GM19455 (cell line): Measurements from ENCODE around the gene SCRN1.
A peak's percentile ranks its signal among the peaks of the same experiment; 100 is the strongest.
"Not testable (repeated sequence)": the region's sequence is repeated elsewhere in the genome, so short reads cannot be mapped to it uniquely, and the experiment has no call there.

Source experiments
- ATAC-seq: cut with Tn5 transposase; IDR thresholded peaks from one replicate; pipeline ENCODE4 v1.9.1; 2021; ENCODE audit not compliant: unreplicated experiment

SCRN1 gene

DNA sequence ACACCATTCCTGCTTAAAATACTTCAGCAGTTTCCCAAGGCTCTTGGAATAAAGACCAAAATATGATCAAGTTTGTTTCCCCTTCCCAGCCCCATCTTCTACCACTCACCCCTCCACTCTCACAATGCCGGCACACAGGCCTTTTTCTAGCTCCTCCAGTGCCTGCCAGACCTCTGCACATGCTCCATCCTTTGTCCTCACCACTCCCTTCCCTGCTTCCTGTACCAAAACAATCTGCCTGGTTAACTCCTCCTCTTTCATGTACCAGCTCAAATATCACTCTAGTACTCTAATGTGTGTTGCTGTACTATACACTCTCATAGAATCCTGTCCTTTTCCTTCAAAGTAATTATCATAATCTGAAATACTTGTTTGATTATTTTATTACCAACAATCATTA, 19.4 kb downstream of the SCRN1 start:
- ATAC-seq, result no peak

DNA sequence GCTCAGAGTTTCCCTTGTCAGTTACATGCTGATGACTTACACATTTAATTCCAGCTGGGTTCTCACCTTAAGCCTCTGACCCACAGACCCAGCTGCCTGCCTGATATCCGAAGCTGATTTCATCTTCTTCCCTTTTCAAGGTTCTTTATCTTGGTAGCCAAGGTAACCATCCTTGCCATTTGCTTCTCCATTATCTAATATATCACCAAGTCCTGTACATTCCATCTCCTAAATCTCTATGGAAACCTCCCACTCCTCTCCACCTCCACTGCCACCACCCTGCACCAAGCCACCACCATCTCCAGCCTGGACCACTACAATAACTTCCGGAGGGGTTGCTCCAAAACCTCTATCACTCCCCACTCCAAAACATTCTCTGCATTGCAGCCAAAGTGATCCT, 19.9 kb downstream of the SCRN1 start:
- ATAC-seq, result no peak

DNA sequence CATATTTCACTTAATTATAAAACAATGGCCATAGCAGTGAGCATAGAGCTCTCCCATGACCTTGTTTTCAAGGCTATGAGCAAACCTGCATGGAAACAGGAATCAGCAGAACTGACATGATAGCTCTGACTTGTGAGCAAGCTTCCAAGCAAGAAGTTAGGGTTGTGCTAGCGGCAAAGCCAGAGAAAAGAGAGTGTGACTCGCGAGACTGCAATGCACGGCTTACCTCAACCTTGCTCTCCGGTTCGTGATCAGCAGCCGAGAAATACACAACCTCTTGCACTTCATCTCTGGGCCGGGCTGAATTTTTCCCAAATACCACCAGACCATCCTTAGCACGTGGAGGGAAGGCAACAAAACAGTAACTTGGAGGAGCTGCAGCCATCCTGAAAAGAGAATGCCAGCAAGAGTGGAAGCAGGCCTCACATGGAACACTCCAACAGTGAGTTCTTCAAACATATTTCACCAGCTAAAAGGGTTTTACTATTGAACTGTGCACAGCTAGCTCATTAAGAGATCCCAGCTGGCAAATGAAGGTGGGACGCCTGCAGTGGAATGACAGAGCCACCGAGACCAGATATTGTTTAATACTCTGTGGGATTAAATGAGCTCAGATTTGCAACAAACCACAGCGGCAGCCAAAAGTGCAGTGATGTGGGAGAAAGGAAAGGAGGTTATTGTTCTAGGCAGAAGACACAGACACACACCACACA, 20.8 kb downstream of the SCRN1 start:
- no peak for ATAC-seq

DNA sequence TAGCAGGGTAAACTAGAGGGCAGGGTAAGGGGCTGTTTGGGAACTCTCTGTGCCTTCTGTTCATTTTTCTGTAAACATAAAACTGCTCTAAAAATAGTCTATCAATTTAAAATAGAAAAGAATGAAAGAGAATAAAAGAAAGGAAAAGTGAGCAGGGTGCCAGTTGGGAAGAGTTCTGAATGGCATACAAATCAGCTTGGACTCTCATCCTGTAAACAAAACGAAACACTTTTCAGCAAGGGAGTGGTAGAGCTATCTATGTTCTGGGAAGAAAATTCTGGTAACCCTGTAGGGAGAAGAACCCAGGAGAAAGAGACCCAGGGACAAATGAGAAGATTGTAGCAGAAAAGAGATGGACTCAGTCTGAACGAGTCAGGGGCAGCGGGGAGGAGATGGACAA, 24.6 kb downstream of the SCRN1 start:
- no peak for ATAC-seq

DNA sequence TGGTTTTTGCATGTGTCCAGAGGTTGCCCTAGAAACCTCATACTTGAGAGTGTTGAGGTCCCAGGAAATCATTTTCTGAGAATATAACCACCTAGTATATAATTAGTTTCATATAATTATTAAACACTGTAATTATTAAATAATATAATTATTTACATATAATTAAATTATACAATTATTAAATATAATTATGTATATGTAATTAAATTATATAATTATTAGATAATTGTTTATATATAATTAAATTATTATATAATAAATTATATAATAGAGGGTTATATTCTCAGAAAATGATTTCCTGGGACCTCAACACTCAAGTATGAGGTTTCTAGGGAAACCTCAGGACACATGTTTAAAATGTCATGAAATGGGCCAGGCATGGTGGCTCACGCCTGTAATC, 27.6 kb downstream of the SCRN1 start:
- ATAC-seq, result no peak

DNA sequence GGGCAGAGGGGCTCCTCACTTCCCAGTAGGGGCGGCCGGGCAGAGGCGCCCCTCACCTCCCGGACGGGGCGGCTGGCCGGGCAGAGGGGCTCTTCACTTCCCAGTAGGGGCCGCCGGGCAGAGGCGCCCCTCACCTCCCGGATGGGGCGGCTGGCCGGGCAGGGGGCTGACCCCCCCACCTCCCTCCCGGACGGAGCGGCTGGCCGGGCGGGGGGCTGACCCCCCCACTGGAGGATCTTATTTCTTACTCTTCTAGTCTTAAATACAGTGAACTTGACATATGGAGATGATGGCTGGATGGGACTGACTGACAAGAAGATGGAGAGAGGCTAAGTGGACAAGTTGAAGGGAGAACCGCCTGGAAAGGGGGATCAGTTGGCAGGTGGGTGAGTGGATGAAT, 28.0 kb downstream of the SCRN1 start:
- not testable (repeated sequence) for ATAC-seq

DNA sequence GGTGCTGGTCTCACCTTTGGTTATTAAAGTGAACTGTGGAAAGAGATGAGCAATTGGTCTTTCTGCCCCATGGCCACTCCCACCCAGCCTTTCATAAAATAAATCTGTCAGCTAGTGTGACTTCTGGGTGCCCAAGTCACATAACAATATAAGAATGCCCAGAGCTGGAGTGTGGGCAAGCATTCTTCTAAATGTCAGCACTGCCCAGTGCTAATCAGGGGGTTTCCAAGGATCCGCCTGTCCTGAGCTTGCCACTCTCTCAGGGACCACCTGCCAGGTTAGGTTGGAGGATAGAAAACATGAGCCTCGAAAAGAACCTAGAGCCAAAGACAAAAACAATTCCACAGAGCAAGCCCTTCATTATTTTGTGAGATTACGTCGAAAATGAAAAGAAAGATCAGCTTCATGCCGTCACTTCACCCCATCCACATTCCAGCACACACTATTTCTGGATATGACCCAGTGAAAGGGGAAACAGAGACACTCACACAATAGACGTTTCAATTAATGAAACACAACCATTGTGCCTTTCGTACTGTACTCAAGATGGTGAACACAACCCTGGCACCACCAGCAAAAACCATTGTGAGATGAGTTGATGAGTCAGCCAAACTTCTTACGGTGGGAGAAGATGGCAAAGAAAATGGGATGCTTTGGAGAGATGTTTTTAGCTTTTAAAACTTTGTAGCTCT, 30.8 kb downstream of the SCRN1 start:
- ATAC-seq, result no peak

DNA sequence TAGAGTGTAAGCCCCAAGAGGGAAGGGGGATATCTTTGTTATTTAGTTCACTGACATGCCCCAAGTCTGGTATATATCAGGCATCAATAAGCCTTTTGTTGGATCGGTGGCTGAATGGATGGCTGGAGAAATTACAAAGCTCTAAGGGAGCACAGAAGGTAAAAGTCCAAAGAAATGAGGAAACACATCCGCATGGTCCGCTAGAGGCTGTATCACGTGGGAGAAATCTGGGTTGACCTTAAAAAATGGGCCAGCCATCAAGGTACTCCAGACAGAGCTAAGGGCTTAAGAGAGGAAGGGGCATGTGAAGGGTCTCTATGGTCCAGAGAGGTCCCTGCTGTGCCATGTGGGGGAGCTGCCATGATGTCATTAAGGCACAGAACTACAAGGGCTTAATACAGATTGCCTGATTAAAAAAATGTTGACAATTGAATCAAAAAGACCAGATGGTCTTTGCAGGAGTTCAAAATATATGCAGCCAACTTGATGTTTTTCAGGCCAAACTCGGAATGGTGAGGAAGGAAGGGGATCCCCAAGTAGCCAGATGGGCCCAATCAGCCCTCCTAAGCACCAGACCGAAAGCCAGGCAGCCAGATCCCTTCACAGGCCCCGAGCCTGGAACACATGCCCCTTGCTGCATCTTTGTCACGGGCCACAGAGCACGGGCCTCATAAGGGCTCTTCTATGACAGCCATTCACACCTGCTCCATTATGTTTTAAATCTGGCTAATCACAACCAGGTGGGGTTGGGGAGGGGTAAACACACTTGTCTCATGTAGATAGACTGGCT, 31.9 kb downstream of the SCRN1 start:
- ATAC-seq, result no peak

DNA sequence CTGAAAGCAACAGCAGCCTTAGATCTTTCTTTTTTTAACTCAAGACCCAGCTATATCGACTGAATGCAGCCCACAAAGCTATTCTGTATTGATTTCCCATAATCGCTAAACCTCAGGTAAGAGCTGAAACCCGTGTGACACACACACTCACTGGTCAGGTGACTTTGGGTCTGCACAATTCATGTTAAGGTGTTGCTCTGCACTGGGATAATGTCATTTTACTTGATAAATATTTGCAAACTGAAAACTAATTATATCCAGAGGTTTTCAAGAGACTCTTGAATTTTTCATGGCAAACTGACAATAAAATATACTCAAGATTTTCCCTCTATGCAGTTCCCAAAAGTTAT, 33.1 kb downstream of the SCRN1 start:
- peak; percentile 13 for ATAC-seq

DNA sequence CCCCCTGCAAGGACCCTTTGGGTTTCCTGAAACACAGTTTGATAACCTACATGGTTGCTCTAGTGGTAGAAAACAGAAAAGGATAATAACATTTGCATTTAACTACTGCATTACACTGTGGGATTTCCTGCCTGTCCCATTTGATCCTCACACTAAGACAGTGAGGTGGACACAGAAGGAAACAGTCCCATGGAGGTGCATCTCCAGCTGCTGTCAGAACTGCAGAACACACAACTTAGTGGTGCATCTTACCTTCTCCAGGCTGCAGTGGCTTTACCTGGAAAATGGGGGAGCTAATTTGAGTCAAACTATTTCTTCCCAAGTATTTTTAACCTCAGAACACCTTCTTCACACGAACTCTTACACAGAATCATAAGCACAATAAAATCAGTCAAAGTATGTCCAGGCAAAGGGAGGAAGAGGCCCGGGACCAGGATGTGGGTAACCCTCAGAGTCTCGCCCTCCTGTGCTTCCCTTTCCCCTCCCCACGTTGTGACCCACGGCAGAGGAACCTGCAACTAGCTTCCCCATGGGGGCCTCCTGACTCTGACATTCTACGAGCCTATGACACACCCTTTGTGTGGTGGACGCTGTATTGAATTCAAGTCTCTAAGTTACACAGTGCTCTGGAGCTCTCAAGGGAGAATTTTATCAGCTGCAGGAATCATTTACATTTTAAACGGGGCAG, 33.7 kb downstream of the SCRN1 start:
- peak; percentile 63 for ATAC-seq

DNA sequence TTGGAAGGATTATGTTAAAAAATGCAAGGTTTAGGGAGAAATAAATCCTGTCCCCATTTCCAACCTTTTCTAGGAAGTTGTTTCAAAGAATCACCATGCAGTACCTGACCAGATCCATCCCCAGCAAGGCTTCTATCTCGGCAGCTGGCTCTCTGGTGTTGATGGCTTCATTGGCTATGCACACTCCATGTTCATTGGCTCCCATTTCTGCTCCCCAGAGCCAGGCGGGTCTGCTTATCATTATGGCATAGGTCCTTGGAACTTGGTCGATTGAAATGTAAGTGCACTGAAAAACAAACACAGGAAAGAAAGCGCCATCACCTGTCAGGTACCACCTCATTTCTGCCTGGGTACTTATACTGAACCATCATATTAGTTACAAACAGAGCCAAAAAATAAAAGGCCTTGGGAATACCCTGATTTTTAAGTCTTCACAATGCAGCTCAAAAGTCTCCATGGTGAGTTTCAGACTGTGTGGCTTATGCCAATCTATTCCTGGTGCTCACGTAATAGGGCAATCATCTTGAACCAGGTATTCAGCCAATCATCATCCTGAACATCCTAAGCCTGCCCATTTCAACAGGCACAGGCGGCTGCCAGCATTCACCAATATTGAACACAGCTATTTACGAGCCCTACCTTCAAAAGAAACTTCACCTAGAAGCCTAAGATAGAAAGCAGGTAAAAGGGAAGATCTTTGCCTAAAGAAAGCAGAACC, 34.4 kb downstream of the SCRN1 start:
- no peak for ATAC-seq

DNA sequence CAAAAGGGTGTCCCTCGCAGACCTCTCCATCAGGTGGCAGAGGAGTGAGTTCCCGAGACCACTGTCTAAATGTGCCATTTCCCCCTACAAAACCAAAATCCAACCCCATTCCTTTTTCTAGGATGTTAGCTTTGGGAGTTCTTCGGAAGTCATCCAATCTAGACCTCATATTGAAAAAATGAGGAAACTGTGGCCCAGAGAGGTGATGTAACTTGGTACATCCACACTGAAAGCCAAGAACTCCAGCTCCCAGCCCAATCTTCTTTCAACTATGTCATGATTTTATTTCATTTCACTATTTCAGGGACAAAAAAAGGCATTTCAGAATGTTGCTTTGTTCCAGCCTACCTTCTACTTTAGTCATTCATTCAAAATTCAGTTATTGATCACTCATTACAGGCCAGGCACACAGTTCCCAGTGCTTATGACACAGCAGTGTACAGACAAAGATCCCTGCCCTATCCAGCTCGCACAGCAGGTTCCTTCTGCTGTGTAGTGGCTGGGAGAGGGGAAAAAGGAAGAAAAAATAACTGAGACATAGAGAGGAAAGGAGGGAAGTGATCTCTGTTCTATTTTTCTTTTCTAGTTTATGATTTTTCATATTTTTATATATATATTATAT, 35.8 kb downstream of the SCRN1 start:
- ATAC-seq, result no peak

DNA sequence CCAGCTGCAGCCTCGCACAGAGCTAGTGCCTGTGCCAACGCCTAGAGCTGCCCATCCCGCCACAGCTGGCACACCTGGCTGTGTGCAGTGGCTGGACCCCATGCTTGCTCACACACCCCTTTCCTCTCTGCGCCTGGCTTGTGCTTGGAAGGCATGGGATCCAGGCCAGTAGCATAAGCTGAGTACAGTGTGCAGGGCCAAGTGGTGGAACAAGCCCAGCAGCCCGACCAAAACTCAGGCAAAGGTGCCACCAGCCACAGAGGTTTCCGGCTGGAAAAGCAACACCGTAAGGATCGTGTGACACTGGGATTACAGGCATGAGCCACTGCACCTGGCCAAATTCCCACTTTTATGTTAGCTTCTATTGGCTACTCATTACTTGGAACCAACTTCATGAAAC, 38.4 kb downstream of the SCRN1 start:
- no peak for ATAC-seq

DNA sequence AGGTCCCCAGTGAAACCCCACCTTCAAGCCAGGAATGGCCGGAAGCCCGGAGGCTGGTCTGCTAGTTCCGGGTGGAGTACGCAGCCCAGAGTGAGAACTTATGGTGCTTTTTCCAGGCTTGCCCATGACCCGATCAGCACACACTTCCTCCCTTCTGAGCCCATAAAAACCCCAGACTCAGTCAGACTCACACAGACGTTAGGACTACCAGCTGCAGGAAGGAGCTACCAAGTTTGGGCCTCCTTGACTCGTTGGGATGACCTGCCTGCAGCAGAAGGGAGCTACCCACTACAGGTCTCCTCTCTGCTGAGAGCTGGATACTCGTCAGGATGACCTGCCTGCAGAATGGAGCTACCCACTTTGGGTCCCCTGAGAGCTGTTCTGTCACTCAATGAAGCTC, 39.1 kb downstream of the SCRN1 start:
- ATAC-seq, result no peak

DNA sequence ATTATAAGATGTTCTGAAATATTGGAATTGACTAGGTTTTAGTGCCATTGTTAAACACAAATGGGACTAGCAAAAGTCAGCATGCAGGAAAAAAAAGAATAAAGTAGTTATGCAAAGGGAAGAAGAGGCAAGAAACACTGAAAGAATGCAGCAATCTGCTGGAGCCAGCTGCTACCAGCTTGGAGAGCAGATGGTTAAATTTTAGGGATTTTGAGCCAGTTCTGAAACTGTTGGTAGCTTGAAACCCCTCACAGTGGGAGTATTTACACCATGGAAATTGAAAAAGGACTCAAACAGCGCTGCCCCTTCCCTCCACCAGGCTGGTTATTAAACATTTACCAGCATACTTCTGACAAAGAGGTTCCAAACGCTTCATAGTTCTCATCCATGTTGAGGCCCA, 41.0 kb downstream of the SCRN1 start:
- no peak for ATAC-seq

DNA sequence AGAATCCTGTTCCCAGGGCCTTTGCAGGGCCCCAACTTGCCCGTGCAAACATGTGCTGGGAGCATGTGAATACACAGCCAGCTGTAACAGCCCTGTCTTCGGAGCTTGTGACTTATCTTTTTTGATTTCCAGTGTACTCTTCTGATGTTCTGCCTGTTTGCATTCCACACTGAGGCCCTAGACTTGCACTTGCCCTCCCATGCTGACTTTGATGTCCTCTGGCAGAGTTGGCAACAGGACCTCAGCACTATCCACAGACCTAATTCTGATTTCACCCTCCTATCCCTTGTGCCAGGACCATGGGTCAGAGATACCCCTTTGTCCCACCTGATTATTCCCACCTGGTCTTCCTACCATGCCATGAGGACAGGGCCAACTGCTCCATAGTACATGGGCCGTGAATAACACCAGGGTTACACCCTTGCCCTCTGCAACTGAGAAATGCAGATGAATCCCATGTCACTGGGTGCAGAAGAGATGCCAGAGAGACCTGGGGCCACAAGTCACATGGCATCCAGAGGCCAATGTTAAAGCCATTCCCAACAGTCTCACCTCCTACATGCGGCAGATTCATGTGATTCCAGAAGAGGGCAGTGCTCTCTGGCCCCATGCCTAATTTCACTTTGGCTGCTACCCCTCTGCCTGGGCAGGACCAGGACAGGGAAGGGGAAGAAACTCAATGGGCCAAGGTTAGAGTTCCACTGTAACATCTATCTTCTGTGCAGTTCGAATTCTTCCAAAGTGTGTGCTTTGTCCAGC, 43.0 kb downstream of the SCRN1 start:
- no peak for ATAC-seq

DNA sequence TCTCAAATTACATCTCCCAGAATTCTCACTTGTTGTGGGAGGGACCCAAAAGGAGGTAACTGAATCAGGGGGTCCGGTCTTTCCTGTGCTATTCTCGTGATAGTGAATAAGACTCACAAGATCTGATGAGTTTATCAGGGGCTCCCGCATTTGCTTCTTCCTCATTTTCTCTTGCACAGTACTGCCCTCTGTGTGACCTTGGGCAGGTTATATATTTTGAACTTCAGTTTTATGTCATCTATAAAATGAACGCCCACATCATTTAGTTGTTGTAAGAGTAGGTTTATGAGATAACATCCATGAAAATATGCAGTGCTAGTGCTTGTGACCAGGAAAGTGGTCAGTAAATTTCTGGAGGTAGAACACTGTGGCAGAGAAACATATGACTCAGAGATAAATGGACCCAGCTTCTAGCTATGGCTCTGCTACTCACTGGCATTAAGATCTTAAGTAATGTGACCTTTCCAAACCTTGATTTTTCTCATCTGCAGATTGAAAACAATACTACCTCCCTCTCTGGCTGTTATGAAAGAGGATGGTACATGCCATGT, 44.3 kb downstream of the SCRN1 start:
- ATAC-seq, result no peak

DNA sequence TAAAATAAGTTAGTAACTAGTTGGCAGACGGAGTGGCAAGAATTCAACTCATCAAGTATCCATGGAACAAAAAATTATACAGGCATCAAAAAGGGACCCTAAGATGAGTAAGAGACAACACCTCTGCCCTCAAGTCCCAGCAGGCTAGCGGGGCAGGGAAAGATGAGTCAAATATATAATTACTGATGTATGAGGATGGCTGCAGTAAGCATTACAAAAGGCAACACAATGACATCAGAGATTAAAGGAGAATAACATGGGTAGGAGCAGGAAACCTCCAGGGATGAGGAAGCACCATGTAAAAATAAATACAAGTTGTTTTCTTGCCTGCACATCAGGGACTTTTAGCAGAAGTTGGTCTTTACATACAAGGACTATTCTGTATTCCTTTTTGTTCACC, 49.4 kb downstream of the SCRN1 start:
- no peak for ATAC-seq

DNA sequence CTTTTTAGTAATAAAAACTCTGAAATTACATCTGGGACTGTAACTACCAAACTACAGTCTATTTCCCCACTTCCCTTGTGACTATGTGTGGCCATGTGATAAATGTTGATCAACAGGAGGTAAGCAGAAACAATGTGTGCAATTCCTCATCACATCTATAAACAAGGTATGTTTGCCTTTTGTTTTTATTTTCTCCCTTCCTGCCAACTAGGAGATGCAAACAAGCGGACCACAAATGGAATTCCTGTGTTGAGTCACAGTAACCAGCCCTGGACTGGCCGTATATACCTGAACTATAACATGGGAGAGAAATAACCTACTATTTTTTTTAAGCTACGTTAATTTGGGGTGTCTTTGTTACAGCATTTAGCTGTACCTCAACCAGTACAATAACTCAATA, 52.5 kb downstream of the SCRN1 start:
- no peak for ATAC-seq

DNA sequence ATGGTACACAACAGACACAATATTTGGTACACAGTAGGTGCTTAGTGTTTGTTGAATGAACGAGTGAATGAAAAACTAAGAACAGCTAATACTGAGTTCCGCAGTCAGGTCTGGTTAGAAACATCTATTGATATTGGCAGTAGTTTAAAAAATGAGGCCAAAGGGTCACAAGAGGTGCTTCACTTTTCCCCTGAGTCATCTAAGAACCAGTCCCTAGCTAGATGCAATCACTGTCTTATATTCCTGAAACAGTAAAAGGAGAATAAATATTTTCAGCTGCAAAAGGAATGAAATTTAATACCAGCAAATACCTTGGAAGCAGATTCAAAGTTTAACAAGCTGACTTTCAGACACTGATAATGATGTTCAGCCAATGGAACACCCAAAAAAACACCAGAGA, 54.5 kb downstream of the SCRN1 start:
- ATAC-seq, result no peak
